22Rv1 (cell line): ENCODE measurements around the gene KIAA1614.

Source experiments
- H3K27ac ChIP-seq: fragments of 450-650 bp; 2 replicates; pipeline ENCODE4 v1.5.1; 2017
- CTCF ChIP-seq: fragments of 450-650 bp; IDR thresholded peaks from 2 replicates; pipeline ENCODE4 v1.5.1; 2017; ENCODE audit warnings: mild to moderate bottlenecking
- ZFX ChIP-seq: fragments of 450-650 bp; IDR thresholded peaks from 2 replicates; pipeline ENCODE4 v1.6.1; 2017; ENCODE audit warnings: antibody characterized with exemption, borderline replicate concordance

Gene KIAA1614

GRCh38 chr1:180899262-180899661 lies 13.4 kb upstream of the KIAA1614 start:
- no peak overlapping the region for H3K27ac ChIP-seq
- TF ChIP-seq ZFX (no peak), CTCF (no peak)

- TF ChIP-seq CTCF, result no peak
- no peak for TF ChIP-seq ZFX
- no peak overlapping the region for H3K27ac ChIP-seq
These were observed 11.4 kb upstream of the KIAA1614 start for GRCh38 chr1:180901076-180901990.

DNA sequence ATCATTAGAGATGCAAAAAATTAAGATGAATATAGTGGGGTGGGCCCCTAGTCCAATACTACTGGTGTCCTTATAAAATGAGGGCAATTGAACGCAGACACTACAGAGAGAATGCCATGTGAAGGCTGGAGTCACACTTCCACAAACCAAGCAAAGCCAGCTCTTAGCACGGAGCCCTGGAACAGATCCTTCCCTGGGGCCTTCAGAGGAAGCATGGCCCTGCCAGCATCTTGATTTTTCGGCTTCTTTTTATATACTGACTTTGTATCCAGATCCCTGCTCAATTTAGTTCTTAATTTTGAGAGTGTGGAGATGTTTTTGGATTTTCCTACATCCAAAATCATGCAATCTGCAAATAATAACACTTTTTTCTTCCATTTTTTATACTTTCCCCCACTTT lies 10.2 kb upstream of the KIAA1614 start:
- H3K27ac ChIP-seq, result no peak overlapping the region
- TF ChIP-seq ZFX (no peak), CTCF (no peak)

GRCh38 chr1:180905927-180906326 lies 6.8 kb upstream of the KIAA1614 start:
- TF ChIP-seq ZFX, result no peak
- no peak for TF ChIP-seq CTCF
- H3K27ac ChIP-seq, result no peak overlapping the region

- H3K27ac ChIP-seq, result no peak overlapping the region
- TF ChIP-seq CTCF (no peak), ZFX (no peak)
These were observed 6.2 kb upstream of the KIAA1614 start for GRCh38 chr1:180906511-180906910.

DNA sequence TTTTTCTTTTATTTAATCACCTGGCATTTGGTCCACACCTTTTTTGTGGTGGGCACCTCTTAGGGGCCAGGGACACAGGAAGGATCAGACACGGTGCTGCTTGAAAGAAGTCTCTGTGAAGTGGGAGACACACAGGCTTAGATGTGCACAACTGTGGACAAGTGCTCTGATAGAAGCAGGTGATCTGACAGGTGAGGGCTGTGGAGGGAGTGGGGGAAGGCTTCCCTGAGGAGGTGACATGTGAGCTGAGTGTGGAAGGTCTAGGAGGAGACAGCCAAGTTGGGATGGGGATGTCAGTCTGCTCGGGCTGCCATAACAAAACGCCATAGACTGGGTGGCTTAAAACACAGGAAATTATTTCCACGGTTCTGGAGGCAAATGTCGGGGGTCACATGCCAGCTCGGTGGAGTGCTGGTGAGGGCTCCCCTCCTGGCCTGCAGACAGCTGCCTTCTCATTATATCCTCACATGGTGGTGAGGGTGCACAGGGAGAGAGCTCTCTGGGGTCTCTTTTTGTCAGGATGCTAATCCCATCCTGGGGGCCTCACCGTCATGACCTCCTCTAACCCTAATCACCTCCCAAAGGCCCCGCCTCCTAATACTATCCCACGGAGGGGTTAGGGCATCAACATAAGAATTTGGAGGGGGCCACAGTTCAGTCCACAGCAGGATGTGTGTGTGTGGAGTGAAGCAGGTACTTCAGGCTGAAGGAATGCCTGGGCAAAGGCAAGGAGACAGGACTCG lies 5.2 kb upstream of the KIAA1614 start:
- TF ChIP-seq CTCF (no peak), ZFX (no peak)
- no peak overlapping the region for H3K27ac ChIP-seq
